Measurements from ENCODE around the gene CYFIP1. TPM values are rescaled to one million over a fixed set of nuclear protein-coding genes. Genes with fewer than 3 reads are reported as not detected.

CYFIP1 gene
- total and polyA plus RNA-seq, 11 donors, result 7.6 to 111 (median 32.8) TPM

DNA sequence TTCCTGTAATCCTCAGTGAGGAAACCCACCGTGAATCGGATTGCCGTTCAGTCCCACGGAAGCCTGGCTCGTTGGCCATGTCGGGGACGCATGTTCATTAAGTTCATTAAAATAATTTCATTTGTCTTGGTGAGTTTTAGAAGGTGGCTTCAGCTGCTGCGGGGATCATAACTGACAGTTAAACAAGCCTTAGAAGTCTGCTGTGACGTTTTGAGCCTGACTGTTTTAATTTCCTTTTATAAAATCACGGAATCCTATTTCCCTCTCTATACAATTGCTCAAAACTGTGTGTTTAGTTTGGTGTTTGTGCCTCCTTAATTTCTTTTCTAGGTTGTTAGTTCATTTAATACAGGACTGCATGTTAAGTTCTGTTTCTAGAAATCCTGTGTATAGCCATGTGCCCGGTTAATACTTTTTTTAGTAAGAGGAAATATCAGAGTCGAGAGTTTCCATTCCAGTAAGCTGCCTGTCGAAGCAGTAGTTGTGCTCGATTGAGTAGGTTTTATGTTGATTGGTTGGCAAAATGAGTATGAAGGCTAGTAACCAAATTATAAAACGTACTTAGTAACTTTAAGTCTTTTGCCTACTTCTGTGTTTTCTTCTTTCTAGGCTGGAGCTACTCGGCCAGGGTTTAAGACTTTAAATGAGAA, 141.0 kb downstream of the CYFIP1 start:
- 0 to 1% (median 1%) methylated on average over 16 of the region's 16 CpGs for WGBS, 4 donors
- H3K4me1 ChIP-seq, result peaks cover 3 to 31% (median 20%) of the 10 kb centered on the region in 12 donors
- DNase-seq (no peak), ATAC-seq (no peak)
- peak overlapping the region; percentile 82 to 97 (median 94) for H3K27ac ChIP-seq
- H3K27me3 ChIP-seq, result no peaks in the 10 kb centered on the region
- H3K36me3 ChIP-seq, result peaks cover 0 to 25% (median 5%) of the 10 kb centered on the region in 9 donors
- intact Hi-C loops (cut with DNase I), result loop anchor here in 5 of 10 donors (5.0 to 10.0 kb wide), 4 partner anchors 47 to 196 kb away; partner anchors contain the start of genes NIPA1 (in 4 of the 5) and TUBGCP5 (in 1 of the 5)
- no peaks in the 10 kb centered on the region for H3K9me3 ChIP-seq
- no peak for TF ChIP-seq POLR2A (IDR thresholded peaks at IDR 0.05)
- TF ChIP-seq, protein P1, sequence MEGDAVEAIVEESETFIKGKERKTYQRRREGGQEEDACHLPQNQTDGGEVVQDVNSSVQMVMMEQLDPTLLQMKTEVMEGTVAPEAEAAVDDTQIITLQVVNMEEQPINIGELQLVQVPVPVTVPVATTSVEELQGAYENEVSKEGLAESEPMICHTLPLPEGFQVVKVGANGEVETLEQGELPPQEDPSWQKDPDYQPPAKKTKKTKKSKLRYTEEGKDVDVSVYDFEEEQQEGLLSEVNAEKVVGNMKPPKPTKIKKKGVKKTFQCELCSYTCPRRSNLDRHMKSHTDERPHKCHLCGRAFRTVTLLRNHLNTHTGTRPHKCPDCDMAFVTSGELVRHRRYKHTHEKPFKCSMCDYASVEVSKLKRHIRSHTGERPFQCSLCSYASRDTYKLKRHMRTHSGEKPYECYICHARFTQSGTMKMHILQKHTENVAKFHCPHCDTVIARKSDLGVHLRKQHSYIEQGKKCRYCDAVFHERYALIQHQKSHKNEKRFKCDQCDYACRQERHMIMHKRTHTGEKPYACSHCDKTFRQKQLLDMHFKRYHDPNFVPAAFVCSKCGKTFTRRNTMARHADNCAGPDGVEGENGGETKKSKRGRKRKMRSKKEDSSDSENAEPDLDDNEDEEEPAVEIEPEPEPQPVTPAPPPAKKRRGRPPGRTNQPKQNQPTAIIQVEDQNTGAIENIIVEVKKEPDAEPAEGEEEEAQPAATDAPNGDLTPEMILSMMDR (IDR thresholded peaks at IDR 0.05), result no peak
- H3K4me3 ChIP-seq, result peak overlapping the region; percentile 60 to 92 (median 76)

DNA sequence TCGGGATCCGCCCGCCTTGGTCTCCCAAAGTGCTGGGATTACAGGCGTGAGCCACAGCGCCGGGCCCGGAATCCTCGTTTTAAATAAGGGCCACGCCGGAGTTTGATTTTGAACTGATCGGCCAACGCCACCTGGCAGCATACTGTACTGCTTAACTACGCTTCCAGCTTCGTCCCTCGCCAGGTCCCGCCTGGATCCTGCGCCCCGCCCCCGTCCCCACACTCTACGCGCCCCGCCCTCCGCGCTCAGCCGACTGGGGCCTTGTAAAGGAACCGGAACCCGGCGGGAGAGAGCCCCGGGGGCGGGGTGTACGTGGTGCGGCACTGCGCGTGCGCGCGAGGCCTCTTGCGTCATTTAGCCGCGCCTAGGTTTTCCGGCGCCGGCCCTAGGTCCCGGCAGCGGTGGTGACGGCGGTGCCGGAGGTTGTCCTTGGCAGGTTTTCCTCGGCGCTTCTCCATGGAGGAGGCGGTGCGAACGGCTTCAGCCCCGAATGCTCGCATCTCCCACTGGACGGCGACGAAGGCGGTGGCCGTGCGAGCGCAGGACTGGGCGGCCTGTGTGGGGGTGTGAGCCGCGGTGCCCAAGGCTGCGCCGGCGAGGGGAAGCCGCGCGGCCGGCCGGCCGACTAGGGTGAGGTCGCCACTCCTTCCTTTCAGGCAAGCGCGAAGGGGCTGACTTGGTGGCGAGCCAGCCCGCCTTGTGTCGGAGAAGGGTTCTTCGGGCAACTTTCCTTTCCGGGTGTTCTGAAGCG, 141.7 kb downstream of the CYFIP1 start, which contains the start of gene NIPA2:
NIPA2 (plus strand) TSS at position 375 of the 751 bp plus-strand sequence. CDS start 13,066 bp downstream, outside the sequence.
- Histone ChIP-seq H3K27ac (peak within 1 kb of the TSS; percentile 82 to 97 (median 94)), H3K4me3 (peak within 1 kb of the TSS; percentile 60 to 92 (median 76)), H3K36me3 (peaks cover 0 to 18% (median 2%) of the 10 kb centered on the region in 9 donors), H3K4me1 (peaks cover 3 to 31% (median 20%) of the 10 kb centered on the region in 12 donors), H3K27me3 (no peaks in the 10 kb centered on the region), H3K9me3 (no peaks in the 10 kb centered on the region)
- peak; percentile 99 for ATAC-seq
- TF ChIP-seq, protein P1 (IDR thresholded peaks at IDR 0.05), result peak in 1 of 12 donors; percentile 26
- TF ChIP-seq POLR2A (IDR thresholded peaks at IDR 0.05), result peak; percentile 38 to 88
- intact Hi-C loops (cut with DNase I), result loop anchor here in 6 of 10 donors (1.0 to 10.0 kb wide), 5 partner anchors 46 to 196 kb away; partner anchors contain the start of genes NIPA1 (in 5 of the 6) and TUBGCP5 (in 1 of the 6)
- WGBS, 4 donors, result 0 to 1% (median 0%) methylated on average over 44 to 83 of the region's 83 CpGs
- peak; percentile 98 to 100 (median 99) for DNase-seq

DNA sequence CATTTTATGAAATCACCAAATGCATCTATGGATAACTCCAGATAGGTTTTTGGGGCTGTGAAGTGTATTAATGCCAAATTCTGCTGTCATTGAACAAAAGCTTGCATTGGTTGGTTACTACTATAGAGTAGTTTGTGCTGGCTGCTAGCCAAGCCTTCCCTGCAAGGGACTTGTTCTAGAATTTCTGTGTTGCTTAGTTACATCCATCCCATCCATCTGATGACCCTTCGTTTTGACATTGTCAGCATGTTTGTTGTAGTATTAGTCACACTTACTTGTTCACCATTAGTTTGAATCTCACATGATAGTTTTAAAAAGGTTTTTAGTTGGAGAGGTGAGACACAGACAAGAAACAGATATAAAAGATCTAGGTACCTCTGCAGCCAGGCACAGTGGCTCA, 148.7 kb downstream of the CYFIP1 start:
- H3K27ac ChIP-seq, result no peak overlapping the region
- no peak for TF ChIP-seq POLR2A (IDR thresholded peaks at IDR 0.05)
- TF ChIP-seq, protein P1 (IDR thresholded peaks at IDR 0.05), result no peak
- H3K4me1 ChIP-seq, result no peaks in the 10 kb centered on the region
- WGBS, 4 donors, result 58 to 78% (median 77%) methylated on average over 1 of the region's 1 CpG
- H3K4me3 ChIP-seq, result no peak overlapping the region
- H3K36me3 ChIP-seq, result peaks cover 0 to 25% (median 11%) of the 10 kb centered on the region in 9 donors
- intact Hi-C loops (cut with DNase I), result loop anchor here in 4 of 10 donors (10.0 kb wide), 2 partner anchors 47 to 203 kb away; partner anchors contain the start of genes NIPA1 (in 3 of the 4) and TUBGCP5 (in 1 of the 4)
- ATAC-seq (no peak), DNase-seq (no peak)
- no peaks in the 10 kb centered on the region for H3K9me3 ChIP-seq
- no peaks in the 10 kb centered on the region for H3K27me3 ChIP-seq

DNA sequence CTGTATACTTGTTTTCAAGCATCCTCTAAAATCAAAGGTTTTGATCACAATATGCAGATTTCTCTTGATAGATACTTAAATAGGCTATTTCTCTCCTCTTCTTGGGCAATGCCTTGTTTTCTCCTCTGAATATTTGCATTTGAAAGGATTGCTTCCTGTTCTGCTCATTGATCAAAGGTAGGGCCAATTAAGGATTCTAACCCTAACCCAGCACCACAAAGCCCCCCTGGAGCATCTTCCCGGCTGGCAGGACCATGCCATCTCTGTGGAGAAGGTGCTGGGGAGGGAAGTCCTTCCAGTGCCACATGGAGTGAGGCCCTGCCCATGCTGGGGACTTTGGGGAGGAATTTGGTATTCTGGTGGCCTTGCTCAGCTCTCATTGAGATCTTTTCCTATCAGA, 153.0 kb downstream of the CYFIP1 start:
- H3K27ac ChIP-seq, result no peak overlapping the region
- H3K36me3 ChIP-seq, result peaks cover 0 to 62% (median 38%) of the 10 kb centered on the region in 9 donors
- no peak for TF ChIP-seq POLR2A (IDR thresholded peaks at IDR 0.05)
- TF ChIP-seq, protein P1 (IDR thresholded peaks at IDR 0.05), result no peak
- H3K4me3 ChIP-seq, result no peak overlapping the region
- 53 to 88% (median 68%) methylated on average over 1 of the region's 1 CpG for WGBS, 4 donors
- ATAC-seq (no peak), DNase-seq (no peak)
- no peaks in the 10 kb centered on the region for H3K27me3 ChIP-seq
- H3K4me1 ChIP-seq, result no peaks in the 10 kb centered on the region
- no peaks in the 10 kb centered on the region for H3K9me3 ChIP-seq
- intact Hi-C loops (cut with DNase I), result no loop called here

Data from heart left ventricle (tissue), 16 donors.